HS-5 (cell line): ENCODE data around the gene LRP1-AS.

Source experiments
- DNase-seq: peaks from one replicate; pipeline ENCODE4 v3.0.0-alpha.2; 2012; ENCODE audit warnings: low read depth

LRP1-AS gene

GRCh38 chr12:57098546-57098945, 48.9 kb downstream of the LRP1-AS start:
- no peak for DNase-seq

- DNase-seq, result no peak
These were observed 49.9 kb downstream of the LRP1-AS start for GRCh38 chr12:57097554-57097835.

GRCh38 chr12:57096748-57097553, 50.5 kb downstream of the LRP1-AS start:
- DNase-seq, result no peak

GRCh38 chr12:57096099-57096572, 51.3 kb downstream of the LRP1-AS start:
- DNase-seq, result no peak

GRCh38 chr12:57095440-57095839, 52.0 kb downstream of the LRP1-AS start:
- DNase-seq, result no peak
